Right lobe of liver (tissue), 6 donors: ENCODE data around the gene CLPTM1L. TPM values are rescaled to one million over a fixed set of nuclear protein-coding genes. Genes with fewer than 3 reads are reported as not detected.
A peak's percentile ranks its signal among the peaks of the same experiment; 100 is the strongest.
"Not testable (repeated sequence)": the region's sequence is repeated elsewhere in the genome, so short reads cannot be mapped to it uniquely, and the experiment has no call there.

Experiments used
- ATAC-seq, 4 donors: fragments of 200-7000 bp; cut with Tn5 transposase; one replicate each; pipeline ENCODE4 v1.9.1; 2020; ENCODE audit warnings: mild to moderate bottlenecking in 4 of 4, moderate library complexity in 4 of 4
- DNase-seq, 3 donors: peaks; one replicate each; pipeline ENCODE4 v3.0.0-alpha.2; 2020
- H3K27ac ChIP-seq, 3 donors: fragments of 200-600 bp; one replicate each; pipeline ENCODE4 v1.8.0; 2022
- H3K27me3 ChIP-seq, 2 donors: fragments of 200-600 bp; one replicate each; pipeline ENCODE4 v1.8.0; 2022
- H3K36me3 ChIP-seq, 4 donors: fragments of 200-600 bp; sonication (generic) in 1 of 4; one replicate each; pipeline versions ENCODE4 v1.5.1 to v1.8.0; 2017 to 2022; ENCODE audit warnings: control low read depth in 1 of 4
- H3K4me1 ChIP-seq, 4 donors: fragments of 200-600 bp; sonication (generic) in 1 of 4; one replicate each; pipeline versions ENCODE4 v1.5.1 to v1.8.0; 2017 to 2022; ENCODE audit warnings: control low read depth in 1 of 4
- H3K4me3 ChIP-seq, 3 donors: fragments of 200-600 bp; one replicate each; pipeline ENCODE4 v1.8.0; 2022
- H3K9me3 ChIP-seq, 4 donors: fragments of 200-600 bp; sonication (generic) in 1 of 4; one replicate each; pipeline versions ENCODE4 v1.5.1 to v1.8.0; 2017 to 2022; ENCODE audit warnings: control low read depth in 1 of 4
- CTCF ChIP-seq, 4 donors: fragments of 200-600 bp in 3 of 4; fragments of 450-650 bp in 1 of 4; IDR thresholded peaks; one replicate each; pipeline versions ENCODE4 v1.5.1 to v1.8.0; 2016 to 2022; ENCODE audit warnings: antibody characterized with exemption in 4 of 4, mild to moderate bottlenecking in 2 of 4
- POLR2A ChIP-seq: fragments of 450-650 bp; IDR thresholded peaks from one replicate; pipeline ENCODE4 v1.6.1; 2017; ENCODE audit warnings: antibody characterized with exemption, mild to moderate bottlenecking
- WGBS: methylation state at CpG from one replicate; pipeline ENCODE4 v1.1.6; 2018; ENCODE audit warnings: low coverage, low lambda C conversion rate; ENCODE audit not compliant: insufficient coverage; ENCODE audit errors: missing lambda C conversion rate; 5-methylcytosine and 5-hydroxymethylcytosine counted together
- intact Hi-C, 2 donors: fragments of 100-400 bp; cut with DNase I; formaldehyde crosslinking; loops; one replicate each; pipeline versions ENCODE4 v1.11.2 to v1.14.1; 2022
- total RNA-seq, 6 experiments: library from RNA; depleted of rRNA in 2 of 6; stranded (reverse); fragments of >200 nt in 2 of 6; fragmentation: NEBNext Ultra II Directional in 3 of 6; extraction: Animal tissue kit (Norgen Biotek cat#: 25700) in 3 of 6; gene quantifications; one replicate each; pipeline versions ENCODE4 v1.1.0 to v1.2.4, GENCODE V29; 2016 to 2023
- donor health status: DM: no; HTN: yes; CAD: no.
- donor health status: DM: no; HTN: no; CAD: no.
- donor health status: DM: no; HTN: no; CAD: no.
- donor health status: DM: no; HTN: yes; CAD: no.
- donor health status: DM: no; HTN: yes; CAD: no.

The CLPTM1L gene
- total RNA-seq, 6 experiments from 2014 or later: 63.8 to 155 (median 128) TPM

GRCh38 chr5:1335540-1336095, 9.3 kb downstream of the CLPTM1L start:
- H3K36me3 ChIP-seq: peaks cover 0 to 69% (median 30%) of the 10 kb centered on the region in 4 donors
- TF ChIP-seq POLR2A (no peak), CTCF (IDR thresholded peaks at IDR 0.05) (no peak)

GRCh38 chr5:1334831-1335539, 9.9 kb downstream of the CLPTM1L start:
- peaks cover 0 to 38% (median 16%) of the 10 kb centered on the region in 4 donors for H3K4me1 ChIP-seq
- intact Hi-C loops: loop anchor here (5.0 to 10.0 kb wide), 2 partner anchors 150 to 153 kb away; no protein-coding TSS in a partner anchor

More at GRCh38 chr5:1335540-1336095, 9.3 kb downstream of the CLPTM1L start:
- 73% methylated on average over 3 of the region's 19 CpGs for WGBS
- peaks cover 0 to 37% (median 20%) of the 10 kb centered on the region in 4 donors for H3K4me1 ChIP-seq
- DNase-seq (peak in 1 of 3 donors; percentile 49), ATAC-seq (no peak)
- no peaks in the 10 kb centered on the region for H3K9me3 ChIP-seq
- H3K27me3 ChIP-seq: no peaks in the 10 kb centered on the region
- H3K4me3 ChIP-seq: no peak overlapping the region
- no peak overlapping the region for H3K27ac ChIP-seq
- intact Hi-C loops: loop anchor here (5.0 to 10.0 kb wide), 2 partner anchors 151 to 153 kb away; no protein-coding TSS in a partner anchor

GRCh38 chr5:1333986-1334385, 10.9 kb downstream of the CLPTM1L start:
- WGBS: 94% methylated on average over 5 of the region's 14 CpGs
- no peak for ATAC-seq
- H3K36me3 ChIP-seq: peaks cover 0 to 70% (median 30%) of the 10 kb centered on the region in 4 donors
- intact Hi-C loops: loop anchor here in 1 of 2 donors (10.0 kb wide), 1 partner anchor 149 kb away; no protein-coding TSS in a partner anchor
- H3K4me1 ChIP-seq: peaks cover 0 to 36% (median 15%) of the 10 kb centered on the region in 4 donors
- H3K27me3 ChIP-seq: no peaks in the 10 kb centered on the region
- H3K27ac ChIP-seq: no peak overlapping the region
- no peak for DNase-seq
- TF ChIP-seq POLR2A (no peak), CTCF (IDR thresholded peaks at IDR 0.05) (no peak)
- H3K9me3 ChIP-seq: no peaks in the 10 kb centered on the region
- no peak overlapping the region for H3K4me3 ChIP-seq

More at GRCh38 chr5:1334831-1335539, 9.9 kb downstream of the CLPTM1L start:
- no peak overlapping the region for H3K4me3 ChIP-seq
- ATAC-seq (no peak), DNase-seq (peak in 1 of 3 donors; percentile 42)
- no peak for TF ChIP-seq POLR2A
- no peak for TF ChIP-seq CTCF (IDR thresholded peaks at IDR 0.05)
- peaks cover 0 to 69% (median 30%) of the 10 kb centered on the region in 4 donors for H3K36me3 ChIP-seq
- 90% methylated on average over 2 of the region's 32 CpGs for WGBS
- no peak overlapping the region for H3K27ac ChIP-seq
- H3K27me3 ChIP-seq: no peaks in the 10 kb centered on the region
- H3K9me3 ChIP-seq: no peaks in the 10 kb centered on the region

- peaks cover 0 to 65% (median 28%) of the 10 kb centered on the region in 4 donors for H3K36me3 ChIP-seq
- peaks cover 0 to 29% (median 12%) of the 10 kb centered on the region in 4 donors for H3K4me1 ChIP-seq
- intact Hi-C loops: loop anchor here in 1 of 2 donors (10.0 kb wide), 1 partner anchor 148 kb away; no protein-coding TSS in a partner anchor
- DNase-seq, H3K9me3 ChIP-seq, H3K4me3 ChIP-seq, ATAC-seq, H3K27me3 ChIP-seq, H3K27ac ChIP-seq: not testable (repeated sequence)
- 78% methylated on average over 5 of the region's 5 CpGs for WGBS
These were observed 11.6 kb downstream of the CLPTM1L start for GRCh38 chr5:1333286-1333685.
